ENCODE results near the gene FHIT. TPM values are rescaled to one million over a fixed set of nuclear protein-coding genes. Genes with fewer than 3 reads are reported as not detected.

The FHIT gene
- polyA plus RNA-seq, 1 donor from 2014 or later: 17.3 TPM

GRCh38 chr3:61169621-61170251 lies 81.5 kb downstream of the FHIT start:
- H3K27ac Mint-ChIP-seq: no peak overlapping the region
- no peak overlapping the region for H3K4me3 Mint-ChIP-seq
- peaks cover 7% of the 10 kb centered on the region for H3K36me3 Mint-ChIP-seq
- no peaks in the 10 kb centered on the region for H3K4me1 Mint-ChIP-seq
- no peaks in the 10 kb centered on the region for H3K27me3 Mint-ChIP-seq
- H3K9me3 Mint-ChIP-seq: peaks cover under 1 to 6% (median 2%) of the 10 kb centered on the region in 3 donors

- Mint-ChIP-seq H3K4me1 (no peaks in the 10 kb centered on the region), H3K36me3 (peaks cover 10% of the 10 kb centered on the region), H3K27me3 (no peaks in the 10 kb centered on the region), H3K27ac (no peak overlapping the region), H3K9me3 (peaks cover 0 to 9% (median 2%) of the 10 kb centered on the region in 3 donors), H3K4me3 (no peak overlapping the region)
These were observed 83.0 kb downstream of the FHIT start for GRCh38 chr3:61168286-61168685.

DNA sequence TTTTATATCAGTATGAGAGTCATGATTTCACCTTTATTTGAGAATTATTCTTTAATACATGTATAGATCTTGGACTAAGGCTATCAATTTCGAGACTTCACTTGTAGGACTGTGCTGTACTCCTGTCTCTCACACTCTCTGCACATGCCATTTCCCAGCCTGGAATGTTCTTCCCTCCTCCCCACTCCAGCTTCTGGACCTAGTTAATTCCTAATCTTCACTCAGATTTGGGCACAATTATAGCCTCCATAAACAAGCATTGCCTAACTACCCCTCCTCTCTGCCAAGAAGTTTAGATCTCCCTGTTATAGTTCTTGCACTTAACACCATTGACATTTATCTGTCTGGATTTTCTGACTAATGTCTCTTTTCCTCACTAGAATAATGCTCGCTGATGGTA lies 88.3 kb downstream of the FHIT start:
- H3K36me3 Mint-ChIP-seq: peaks cover 12% of the 10 kb centered on the region
- H3K27ac Mint-ChIP-seq: no peak overlapping the region
- H3K4me3 Mint-ChIP-seq: no peak overlapping the region

GRCh38 chr3:61158667-61159066 lies 92.6 kb downstream of the FHIT start:
- Mint-ChIP-seq H3K4me3 (no peak overlapping the region), H3K27ac (no peak overlapping the region), H3K4me1 (no peaks in the 10 kb centered on the region), H3K36me3 (peaks cover 2% of the 10 kb centered on the region), H3K27me3 (no peaks in the 10 kb centered on the region), H3K9me3 (peaks cover 0 to 4% (median 0%) of the 10 kb centered on the region in 3 donors)

More for the DNA sequence above, 88.3 kb downstream of the FHIT start:
- Mint-ChIP-seq H3K27me3 (no peaks in the 10 kb centered on the region), H3K9me3 (peaks cover 2 to 9% (median 4%) of the 10 kb centered on the region in 3 donors), H3K4me1 (no peaks in the 10 kb centered on the region)

DNA sequence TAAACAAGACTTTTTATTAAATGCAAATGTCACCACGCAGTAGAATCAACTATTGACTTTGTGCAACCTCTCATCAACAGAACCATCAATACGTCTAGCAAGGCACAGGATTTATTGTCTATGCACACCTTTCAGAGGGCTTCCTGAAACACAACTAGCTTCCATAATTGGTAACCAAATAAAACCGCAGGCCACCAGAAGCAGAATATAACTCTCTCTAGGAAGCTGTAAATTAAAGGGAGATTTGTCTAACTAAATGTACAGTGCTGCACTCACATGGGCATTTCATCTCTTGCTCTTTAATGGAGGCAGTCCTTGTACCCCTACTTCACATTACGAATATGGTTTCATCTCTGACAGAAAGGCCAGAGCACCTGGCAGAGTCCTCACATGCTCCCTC lies 93.0 kb downstream of the FHIT start:
- peaks cover 2% of the 10 kb centered on the region for H3K36me3 Mint-ChIP-seq
- H3K9me3 Mint-ChIP-seq: peaks cover 0 to 4% (median 0%) of the 10 kb centered on the region in 3 donors
- H3K4me1 Mint-ChIP-seq: no peaks in the 10 kb centered on the region
- H3K4me3 Mint-ChIP-seq: no peak overlapping the region
- H3K27ac Mint-ChIP-seq: no peak overlapping the region
- H3K27me3 Mint-ChIP-seq: no peaks in the 10 kb centered on the region

DNA sequence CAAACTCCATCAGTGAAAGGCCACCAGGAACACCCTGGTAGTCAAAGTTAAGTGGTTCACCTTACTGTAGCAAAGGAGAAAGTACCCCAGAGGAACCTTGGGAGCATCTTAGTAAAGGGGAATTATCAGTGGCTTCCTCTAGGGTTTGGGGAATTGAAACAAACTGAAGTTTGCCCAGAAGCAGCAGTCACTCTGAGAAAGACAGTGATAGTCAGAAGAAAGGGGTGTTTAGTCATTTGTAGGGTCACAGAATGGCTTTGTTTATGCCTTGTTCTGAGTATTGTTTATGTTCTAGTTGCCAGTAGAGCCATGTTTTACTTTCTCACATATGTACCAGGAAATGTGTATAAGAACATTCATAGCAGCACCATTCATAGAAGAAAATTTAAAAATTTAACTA lies 93.8 kb downstream of the FHIT start:
- H3K36me3 Mint-ChIP-seq: peaks cover 6% of the 10 kb centered on the region
- no peaks in the 10 kb centered on the region for H3K4me1 Mint-ChIP-seq
- H3K27me3 Mint-ChIP-seq: no peaks in the 10 kb centered on the region
- H3K4me3 Mint-ChIP-seq: no peak overlapping the region
- H3K9me3 Mint-ChIP-seq: no peaks in the 10 kb centered on the region
- no peak overlapping the region for H3K27ac Mint-ChIP-seq

GRCh38 chr3:61155701-61156292 lies 95.5 kb downstream of the FHIT start:
- Mint-ChIP-seq H3K4me3 (no peak overlapping the region), H3K27ac (no peak overlapping the region), H3K4me1 (no peaks in the 10 kb centered on the region), H3K9me3 (no peaks in the 10 kb centered on the region), H3K36me3 (peaks cover 9% of the 10 kb centered on the region), H3K27me3 (no peaks in the 10 kb centered on the region)

GRCh38 chr3:61154457-61155198 lies 96.6 kb downstream of the FHIT start:
- Mint-ChIP-seq H3K27me3 (no peaks in the 10 kb centered on the region), H3K9me3 (no peaks in the 10 kb centered on the region), H3K4me1 (no peaks in the 10 kb centered on the region), H3K4me3 (no peak overlapping the region), H3K27ac (no peak overlapping the region), H3K36me3 (peaks cover 9% of the 10 kb centered on the region)

GRCh38 chr3:61152071-61152470 lies 99.2 kb downstream of the FHIT start:
- Mint-ChIP-seq H3K36me3 (peaks cover 9% of the 10 kb centered on the region), H3K9me3 (no peaks in the 10 kb centered on the region), H3K27me3 (no peaks in the 10 kb centered on the region), H3K4me1 (no peaks in the 10 kb centered on the region), H3K27ac (no peak overlapping the region), H3K4me3 (no peak overlapping the region)

GRCh38 chr3:61149236-61149635 lies 102.0 kb downstream of the FHIT start:
- Mint-ChIP-seq H3K4me3 (no peak overlapping the region), H3K27ac (no peak overlapping the region), H3K9me3 (no peaks in the 10 kb centered on the region), H3K36me3 (peaks cover 9% of the 10 kb centered on the region), H3K27me3 (no peaks in the 10 kb centered on the region), H3K4me1 (no peaks in the 10 kb centered on the region)

DNA sequence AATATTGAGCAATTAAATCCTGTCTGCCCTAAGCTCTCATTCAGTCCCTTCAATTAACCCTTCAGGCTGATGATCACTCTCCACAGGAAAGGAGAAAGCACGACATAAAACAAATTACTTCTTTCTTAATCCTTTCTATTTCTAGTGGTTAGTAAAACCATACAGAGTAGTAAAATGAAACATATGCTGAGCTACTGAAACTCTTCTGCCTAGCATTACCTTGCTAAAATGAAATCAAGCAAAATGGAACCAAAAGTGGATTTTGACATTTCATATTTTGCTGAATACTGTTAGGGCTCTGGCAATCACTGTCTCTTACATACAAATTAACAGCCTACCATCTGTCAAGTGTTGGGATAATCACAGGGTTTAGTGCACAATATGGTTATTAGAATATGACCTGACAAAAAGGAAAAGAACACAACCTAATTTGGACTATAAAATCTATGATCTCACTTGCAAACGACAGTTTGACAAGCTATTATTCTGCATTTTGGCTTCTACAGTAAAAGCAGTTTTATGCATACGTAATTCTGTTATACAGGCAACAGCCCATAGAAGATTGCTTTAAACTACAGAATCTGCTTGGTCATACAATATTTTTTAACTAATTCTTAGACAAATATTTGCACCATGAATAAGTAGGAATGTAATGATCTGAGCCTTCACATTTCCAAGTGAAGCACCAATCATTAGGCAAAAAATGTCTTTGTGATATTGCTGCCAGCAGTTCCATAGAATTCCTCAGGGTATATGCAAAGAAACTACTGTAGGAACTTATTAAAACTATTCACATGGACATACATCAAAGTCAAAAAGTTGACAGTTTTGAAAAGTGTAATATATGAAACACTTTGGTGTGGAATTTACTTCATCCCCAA lies 105.0 kb downstream of the FHIT start:
- Mint-ChIP-seq H3K27ac (no peak overlapping the region), H3K36me3 (peaks cover 4% of the 10 kb centered on the region), H3K27me3 (no peaks in the 10 kb centered on the region), H3K4me3 (no peak overlapping the region), H3K4me1 (no peaks in the 10 kb centered on the region), H3K9me3 (no peaks in the 10 kb centered on the region)

DNA sequence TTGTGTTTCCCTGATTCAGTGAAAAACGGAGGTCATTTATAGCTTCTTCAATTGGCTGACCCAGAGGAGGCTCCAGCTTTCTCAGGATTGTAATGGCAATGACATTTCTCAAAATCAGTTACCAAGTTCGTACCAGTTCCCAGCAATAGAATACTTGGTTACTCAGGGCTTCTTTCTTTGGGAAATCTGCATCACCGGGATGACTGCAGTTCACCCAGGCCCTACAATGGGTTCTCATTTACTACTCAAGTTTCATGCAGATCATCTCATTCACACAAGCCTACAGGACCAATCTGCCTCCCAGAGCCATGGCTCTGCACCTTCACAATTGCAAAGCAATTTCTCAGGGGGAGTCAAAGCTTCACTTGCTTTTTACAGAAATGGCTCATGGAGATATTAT lies 109.6 kb downstream of the FHIT start:
- Mint-ChIP-seq H3K27ac (no peak overlapping the region), H3K4me3 (no peak overlapping the region), H3K27me3 (no peaks in the 10 kb centered on the region), H3K4me1 (no peaks in the 10 kb centered on the region), H3K9me3 (no peaks in the 10 kb centered on the region), H3K36me3 (peaks cover 6% of the 10 kb centered on the region)

DNA sequence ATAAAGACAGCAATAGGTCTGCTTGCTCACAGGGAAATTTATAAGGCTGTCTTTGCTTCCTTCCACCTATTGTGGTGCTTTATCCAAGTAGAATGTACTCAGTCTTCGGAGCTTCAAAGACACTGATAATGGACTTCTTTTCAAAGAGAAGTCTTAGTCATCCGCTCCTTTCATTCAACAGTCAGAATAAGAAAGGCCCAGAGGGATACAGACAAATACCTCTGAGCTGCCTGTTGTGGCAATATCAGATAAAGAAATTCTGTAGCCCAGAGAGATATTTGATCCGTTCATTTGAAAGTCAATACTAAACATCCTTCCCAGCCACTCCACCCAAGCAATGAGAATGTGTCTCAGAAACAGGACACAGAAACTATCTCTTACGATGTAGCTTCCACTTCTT lies 110.0 kb downstream of the FHIT start:
- H3K9me3 Mint-ChIP-seq: no peaks in the 10 kb centered on the region
- H3K27me3 Mint-ChIP-seq: no peaks in the 10 kb centered on the region
- no peaks in the 10 kb centered on the region for H3K4me1 Mint-ChIP-seq
- no peak overlapping the region for H3K4me3 Mint-ChIP-seq
- H3K36me3 Mint-ChIP-seq: peaks cover 6% of the 10 kb centered on the region
- H3K27ac Mint-ChIP-seq: no peak overlapping the region

DNA sequence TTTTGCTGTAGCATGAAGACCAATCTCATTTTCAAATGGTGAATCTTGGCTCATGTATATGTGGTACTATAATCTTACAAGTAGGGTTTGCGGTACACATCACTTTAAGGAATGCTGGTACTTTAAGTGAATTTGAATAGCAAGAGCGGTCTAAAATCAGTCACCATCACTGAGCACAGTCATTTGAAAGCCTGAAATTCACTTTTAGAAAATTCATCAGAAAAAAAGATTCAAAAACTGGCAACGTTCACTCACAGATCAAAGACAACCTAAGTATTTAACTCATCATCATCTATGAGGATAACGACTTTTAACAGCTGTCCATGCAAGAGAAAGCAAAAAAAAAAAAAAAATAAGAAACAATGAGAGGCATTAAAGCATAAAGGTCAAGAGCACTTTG lies 111.6 kb downstream of the FHIT start:
- no peak overlapping the region for H3K27ac Mint-ChIP-seq
- H3K9me3 Mint-ChIP-seq: no peaks in the 10 kb centered on the region
- H3K27me3 Mint-ChIP-seq: no peaks in the 10 kb centered on the region
- H3K4me3 Mint-ChIP-seq: no peak overlapping the region
- peaks cover 6% of the 10 kb centered on the region for H3K36me3 Mint-ChIP-seq
- H3K4me1 Mint-ChIP-seq: no peaks in the 10 kb centered on the region

DNA sequence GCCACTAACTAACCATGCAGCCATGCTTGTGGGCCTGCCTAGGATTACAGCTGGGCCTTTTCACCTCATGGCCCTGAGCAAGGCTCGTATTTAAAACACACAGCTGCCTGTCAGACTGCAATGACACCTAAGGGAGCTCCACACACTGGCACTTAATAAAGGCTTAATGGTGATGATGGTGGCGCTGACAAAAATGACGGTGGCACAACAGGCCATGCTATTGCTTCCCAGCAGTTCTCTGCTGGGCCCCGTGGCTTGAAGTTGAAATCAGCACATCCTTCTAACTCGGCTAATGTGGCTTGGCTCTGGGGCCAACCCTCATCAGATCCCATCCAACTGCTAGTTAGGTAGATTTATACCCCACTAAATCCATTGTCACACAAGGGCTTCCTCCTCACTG lies 112.9 kb downstream of the FHIT start:
- H3K4me3 Mint-ChIP-seq: no peak overlapping the region
- peaks cover 5% of the 10 kb centered on the region for H3K36me3 Mint-ChIP-seq
- H3K9me3 Mint-ChIP-seq: no peaks in the 10 kb centered on the region
- H3K27me3 Mint-ChIP-seq: no peaks in the 10 kb centered on the region
- no peak overlapping the region for H3K27ac Mint-ChIP-seq
- H3K4me1 Mint-ChIP-seq: no peaks in the 10 kb centered on the region

Data from IgD-negative memory B cell (primary cell).